Calu3 (cell line): ENCODE results near the gene OR2F1. TPM values are rescaled to one million over a fixed set of nuclear protein-coding genes. Genes with fewer than 3 reads are reported as not detected.

ENCODE experiments used
- BruUV-seq: library from RNA; stranded (reverse); fragments of 400-500 nt; replicated peaks from 2 replicates; lab custom pipeline; 2021; lab: Mats Ljungman, UMichigan
- CTCF ChIA-PET: fragments of 300-600 bp; sonication (Branson Sonifier 250); formaldehyde crosslinking; loops from one replicate; lab custom pipeline; 2022; ENCODE audit warnings: antibody characterized with exemption; lab: Charles Lee
- DNase-seq: peaks from one replicate; pipeline ENCODE4 v3.0.0; 2022
- H3K27ac Mint-ChIP-seq: one replicate; pipeline ENCODE4 v1.8.0; 2022; ENCODE audit warnings: mixed read lengths; ENCODE audit not compliant: unreplicated experiment
- H3K27me3 Mint-ChIP-seq: one replicate; pipeline ENCODE4 v1.8.0; 2022; ENCODE audit warnings: mixed read lengths; ENCODE audit not compliant: unreplicated experiment
- H3K36me3 Mint-ChIP-seq: one replicate; pipeline ENCODE4 v1.8.0; 2022; ENCODE audit warnings: mild to moderate bottlenecking, moderate library complexity, mixed read lengths; ENCODE audit not compliant: insufficient read depth, unreplicated experiment
- H3K4me1 Mint-ChIP-seq: one replicate; pipeline ENCODE4 v1.8.0; 2022; ENCODE audit warnings: mild to moderate bottlenecking, low read depth, mixed read lengths; ENCODE audit not compliant: unreplicated experiment
- H3K4me3 Mint-ChIP-seq: one replicate; pipeline ENCODE4 v1.8.0; 2022; ENCODE audit warnings: mild to moderate bottlenecking, low read depth, moderate library complexity, mixed read lengths; ENCODE audit not compliant: unreplicated experiment
- H3K9me3 Mint-ChIP-seq: one replicate; pipeline ENCODE4 v1.8.0; 2022; ENCODE audit warnings: low read depth, mixed read lengths; ENCODE audit not compliant: unreplicated experiment
- CTCF ChIP-seq: fragments of 200-600 bp; IDR thresholded peaks from one replicate; pipeline ENCODE4 v1.8.0; 2022; ENCODE audit warnings: antibody characterized with exemption; ENCODE audit not compliant: unreplicated experiment
- intact Hi-C: fragments of 100-400 bp; cut with micrococcal nuclease; formaldehyde crosslinking; loops from one replicate; pipeline ENCODE4 v1.10.0; 2022; ENCODE audit not compliant: unreplicated experiment
- total RNA-seq: library from RNA; stranded (reverse); gene quantifications from 2 replicates; pipeline ENCODE4 v1.2.3, GENCODE V29; 2022

The OR2F1 gene
- total RNA-seq, 1 experiment from 2014 or later: not detected

- H3K9me3 Mint-ChIP-seq: peaks cover 6% of the 10 kb centered on the region
- BruUV-seq: no TSS peak
- H3K27ac Mint-ChIP-seq: no peak within 1 kb of the TSS
- TF ChIP-seq CTCF: no peak
- CTCF ChIA-PET: no interaction called here
- H3K27me3 Mint-ChIP-seq: peaks cover 25% of the 10 kb centered on the region
- intact Hi-C loops: no loop called here
- no peaks in the 10 kb centered on the region for H3K4me1 Mint-ChIP-seq
- H3K36me3 Mint-ChIP-seq: no peaks in the 10 kb centered on the region
- no peak for DNase-seq
- H3K4me3 Mint-ChIP-seq: no peak within 1 kb of the TSS
Observed at GRCh38 chr7:144000020-144000419, 45.4 kb downstream of the OR2F1 start, which contains the start of gene OR6B1. Gene OR6B1, plus strand, starts transcription at chr7:144000320. Its CDS starts 3,677 bp downstream, at chr7:144003997.

GRCh38 chr7:144001543-144001942, 46.9 kb downstream of the OR2F1 start:
- no peak for TF ChIP-seq CTCF

GRCh38 chr7:144004703-144005102, 50.1 kb downstream of the OR2F1 start:
- Mint-ChIP-seq H3K4me3 (no peak overlapping the region), H3K4me1 (no peaks in the 10 kb centered on the region), H3K36me3 (no peaks in the 10 kb centered on the region), H3K27ac (no peak overlapping the region), H3K27me3 (peaks cover 25% of the 10 kb centered on the region), H3K9me3 (peaks cover 18% of the 10 kb centered on the region)
- TF ChIP-seq CTCF: no peak
- no peak for DNase-seq
- CTCF ChIA-PET: no interaction called here
- BruUV-seq: no TSS peak
- intact Hi-C loops: no loop called here

More at GRCh38 chr7:144001543-144001942, 46.9 kb downstream of the OR2F1 start:
- Mint-ChIP-seq H3K27ac (no peak overlapping the region), H3K4me1 (no peaks in the 10 kb centered on the region), H3K9me3 (peaks cover 6% of the 10 kb centered on the region), H3K27me3 (peaks cover 25% of the 10 kb centered on the region), H3K36me3 (no peaks in the 10 kb centered on the region), H3K4me3 (no peak overlapping the region)
- no peak for DNase-seq
- CTCF ChIA-PET: no interaction called here
- intact Hi-C loops: no loop called here
- BruUV-seq: no TSS peak

GRCh38 chr7:144006029-144006691, 51.5 kb downstream of the OR2F1 start:
- peaks cover 21% of the 10 kb centered on the region for H3K9me3 Mint-ChIP-seq
- no peaks in the 10 kb centered on the region for H3K4me1 Mint-ChIP-seq
- H3K36me3 Mint-ChIP-seq: no peaks in the 10 kb centered on the region
- no peak for TF ChIP-seq CTCF
- peaks cover 22% of the 10 kb centered on the region for H3K27me3 Mint-ChIP-seq
- BruUV-seq: no TSS peak
- H3K27ac Mint-ChIP-seq: no peak overlapping the region
- CTCF ChIA-PET: no interaction called here
- no peak for DNase-seq
- H3K4me3 Mint-ChIP-seq: no peak overlapping the region
- intact Hi-C loops: no loop called here
